ENCODE results near the gene TMEM184A.

Gene TMEM184A

GRCh38 chr7:1597066-1597760 lies 41.2 kb upstream of the TMEM184A start:
- H3K4me1 ChIP-seq (ENCODE audit: control insufficient read depth, insufficient read depth, low read length), result no peaks in the 10 kb centered on the region
- no peak overlapping the region for H3K9ac ChIP-seq (ENCODE audit: low read length in 2 of 2)
- H3K36me3 ChIP-seq (ENCODE audit: control insufficient read depth in 2 of 2, insufficient read depth in 2 of 2, low read length in 2 of 2), result no peaks in the 10 kb centered on the region
- no peak overlapping the region for H3K4me3 ChIP-seq (ENCODE audit: low read length in 2 of 2)
- no peak overlapping the region for H3K27ac ChIP-seq (ENCODE audit: low read length)
- H3K27me3 ChIP-seq (ENCODE audit: control insufficient read depth in 1 of 2, insufficient read depth in 2 of 2, low read length in 2 of 2), result peaks cover 21 to 33% of the 10 kb centered on the region in 2 donors
- H3K9me3 ChIP-seq (ENCODE audit: control insufficient read depth in 2 of 2, low read length in 2 of 2), result no peaks in the 10 kb centered on the region

- Histone ChIP-seq H3K36me3 (ENCODE audit: control insufficient read depth in 2 of 2, insufficient read depth in 2 of 2, low read length in 2 of 2) (no peaks in the 10 kb centered on the region), H3K4me3 (ENCODE audit: low read length in 2 of 2) (no peak overlapping the region), H3K4me1 (ENCODE audit: control insufficient read depth, insufficient read depth, low read length) (no peaks in the 10 kb centered on the region), H3K27ac (ENCODE audit: low read length) (no peak overlapping the region), H3K9me3 (ENCODE audit: control insufficient read depth in 2 of 2, low read length in 2 of 2) (no peaks in the 10 kb centered on the region), H3K9ac (ENCODE audit: low read length in 2 of 2) (no peak overlapping the region), H3K27me3 (ENCODE audit: control insufficient read depth in 1 of 2, insufficient read depth in 2 of 2, low read length in 2 of 2) (peaks cover 28 to 40% of the 10 kb centered on the region in 2 donors)
Observed at GRCh38 chr7:1596181-1597043, 40.4 kb upstream of the TMEM184A start.

DNA sequence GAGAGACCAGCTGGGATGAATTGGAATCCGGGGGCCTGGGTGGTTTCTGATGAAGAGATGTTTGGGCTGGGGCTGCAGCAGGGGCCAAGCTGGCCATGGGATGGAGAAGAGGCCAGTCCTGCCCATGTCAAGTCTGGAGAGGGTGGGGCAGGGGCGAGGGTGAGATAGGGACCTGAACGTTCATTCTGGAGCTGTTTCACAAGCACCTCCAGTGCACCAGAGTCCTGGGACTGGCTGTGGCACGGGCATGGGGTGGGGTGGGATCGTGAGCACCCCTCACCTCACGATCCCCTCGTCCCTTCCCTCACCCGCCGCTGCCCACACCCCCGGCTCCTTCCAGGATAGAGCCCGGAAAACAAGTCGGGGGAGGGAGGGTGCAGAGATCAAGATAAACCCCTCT lies 39.6 kb upstream of the TMEM184A start:
- Histone ChIP-seq H3K9ac (ENCODE audit: low read length in 2 of 2) (no peak overlapping the region), H3K27ac (ENCODE audit: low read length) (no peak overlapping the region), H3K4me1 (ENCODE audit: control insufficient read depth, insufficient read depth, low read length) (no peaks in the 10 kb centered on the region), H3K9me3 (ENCODE audit: control insufficient read depth in 2 of 2, low read length in 2 of 2) (no peaks in the 10 kb centered on the region), H3K27me3 (ENCODE audit: control insufficient read depth in 1 of 2, insufficient read depth in 2 of 2, low read length in 2 of 2) (peaks cover 28 to 42% of the 10 kb centered on the region in 2 donors), H3K36me3 (ENCODE audit: control insufficient read depth in 2 of 2, insufficient read depth in 2 of 2, low read length in 2 of 2) (no peaks in the 10 kb centered on the region), H3K4me3 (ENCODE audit: low read length in 2 of 2) (no peak overlapping the region)

GRCh38 chr7:1595027-1595426 lies 39.0 kb upstream of the TMEM184A start:
- Histone ChIP-seq H3K9me3 (ENCODE audit: control insufficient read depth in 2 of 2, low read length in 2 of 2) (no peaks in the 10 kb centered on the region), H3K27ac (ENCODE audit: low read length) (no peak overlapping the region), H3K27me3 (ENCODE audit: control insufficient read depth in 1 of 2, insufficient read depth in 2 of 2, low read length in 2 of 2) (peaks cover 28 to 42% of the 10 kb centered on the region in 2 donors), H3K4me1 (ENCODE audit: control insufficient read depth, insufficient read depth, low read length) (no peaks in the 10 kb centered on the region), H3K4me3 (ENCODE audit: low read length in 2 of 2) (no peak overlapping the region), H3K36me3 (ENCODE audit: control insufficient read depth in 2 of 2, insufficient read depth in 2 of 2, low read length in 2 of 2) (no peaks in the 10 kb centered on the region), H3K9ac (ENCODE audit: low read length in 2 of 2) (no peak overlapping the region)

GRCh38 chr7:1593904-1594421 lies 38.0 kb upstream of the TMEM184A start:
- Histone ChIP-seq H3K36me3 (ENCODE audit: control insufficient read depth in 2 of 2, insufficient read depth in 2 of 2, low read length in 2 of 2) (no peaks in the 10 kb centered on the region), H3K27me3 (ENCODE audit: control insufficient read depth in 1 of 2, insufficient read depth in 2 of 2, low read length in 2 of 2) (peaks cover 28 to 45% of the 10 kb centered on the region in 2 donors), H3K9ac (ENCODE audit: low read length in 2 of 2) (no peak overlapping the region), H3K9me3 (ENCODE audit: control insufficient read depth in 2 of 2, low read length in 2 of 2) (peaks cover 0 to 6% of the 10 kb centered on the region in 2 donors), H3K27ac (ENCODE audit: low read length) (no peak overlapping the region), H3K4me1 (ENCODE audit: control insufficient read depth, insufficient read depth, low read length) (no peaks in the 10 kb centered on the region), H3K4me3 (ENCODE audit: low read length in 2 of 2) (no peak overlapping the region)

DNA sequence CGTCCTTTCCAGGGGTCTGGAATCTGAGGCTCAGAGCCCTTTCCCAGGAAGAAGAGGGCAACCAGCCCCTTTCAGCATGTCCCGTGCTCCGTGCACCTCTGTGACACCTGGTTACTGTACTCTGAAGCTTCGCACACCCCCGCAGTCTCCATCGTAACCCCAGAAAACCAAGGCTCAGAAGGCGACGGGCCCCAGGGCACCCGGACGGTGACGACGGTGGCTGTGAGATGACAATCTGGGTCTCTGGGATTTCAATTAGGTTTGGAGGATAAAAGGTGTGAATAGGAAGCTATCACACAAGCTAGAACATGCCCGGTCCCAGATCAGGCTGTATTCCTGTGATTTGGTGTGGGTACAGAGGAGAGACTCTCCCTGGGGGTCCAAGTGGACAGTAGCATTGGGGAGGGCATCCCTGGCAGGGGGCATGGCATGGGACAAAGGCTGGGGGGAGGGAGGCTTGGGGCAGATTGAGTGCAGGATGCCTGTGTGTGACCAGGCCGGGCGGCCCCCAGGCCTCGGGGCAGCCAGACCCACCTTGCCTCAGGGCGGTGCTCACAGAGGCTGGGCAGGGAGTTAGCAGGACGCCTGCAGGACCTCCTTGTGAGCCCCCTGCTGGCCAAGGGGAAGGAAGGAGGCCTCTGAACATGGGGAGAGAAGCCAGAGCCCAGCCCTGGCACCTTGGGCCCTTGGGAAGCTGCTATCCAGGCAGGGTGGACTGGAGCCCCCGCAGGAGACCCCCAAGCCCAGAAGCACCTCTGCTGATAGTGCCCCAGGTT lies 37.3 kb upstream of the TMEM184A start:
- no peaks in the 10 kb centered on the region for H3K36me3 ChIP-seq (ENCODE audit: control insufficient read depth in 2 of 2, insufficient read depth in 2 of 2, low read length in 2 of 2)
- H3K27ac ChIP-seq (ENCODE audit: low read length), result no peak overlapping the region
- peaks cover 3 to 8% of the 10 kb centered on the region in 2 donors for H3K9me3 ChIP-seq (ENCODE audit: control insufficient read depth in 2 of 2, low read length in 2 of 2)
- no peaks in the 10 kb centered on the region for H3K4me1 ChIP-seq (ENCODE audit: control insufficient read depth, insufficient read depth, low read length)
- H3K4me3 ChIP-seq (ENCODE audit: low read length in 2 of 2), result no peak overlapping the region
- no peak overlapping the region for H3K9ac ChIP-seq (ENCODE audit: low read length in 2 of 2)
- H3K27me3 ChIP-seq (ENCODE audit: control insufficient read depth in 1 of 2, insufficient read depth in 2 of 2, low read length in 2 of 2), result peaks cover 28 to 45% of the 10 kb centered on the region in 2 donors

- H3K4me3 ChIP-seq (ENCODE audit: low read length in 2 of 2), result no peak overlapping the region
Observed at GRCh38 chr7:1592299-1592871, 36.4 kb upstream of the TMEM184A start.

DNA sequence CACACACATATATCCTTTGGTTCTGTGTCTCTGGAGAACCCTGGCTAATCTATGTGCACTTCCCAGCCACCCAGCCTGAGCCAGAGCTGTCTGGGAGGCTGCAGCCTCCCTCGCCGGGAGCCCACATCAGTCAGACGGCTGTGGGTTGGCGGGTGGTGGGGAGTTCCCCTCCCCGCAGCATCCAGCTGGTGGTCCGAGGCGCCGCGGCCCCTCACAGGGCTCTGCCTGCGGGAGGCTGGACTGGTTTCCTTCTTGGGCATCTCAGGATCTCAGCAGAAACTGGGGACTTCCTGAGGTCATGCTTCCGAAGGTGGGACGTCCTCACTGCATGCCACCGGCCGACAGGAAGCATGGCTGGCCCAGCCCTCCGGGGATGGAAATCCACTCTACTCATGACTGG lies 35.9 kb upstream of the TMEM184A start:
- Histone ChIP-seq H3K9me3 (ENCODE audit: control insufficient read depth in 2 of 2, low read length in 2 of 2) (peaks cover 3 to 8% of the 10 kb centered on the region in 2 donors), H3K4me1 (ENCODE audit: control insufficient read depth, insufficient read depth, low read length) (no peaks in the 10 kb centered on the region), H3K27ac (ENCODE audit: low read length) (no peak overlapping the region), H3K36me3 (ENCODE audit: control insufficient read depth in 2 of 2, insufficient read depth in 2 of 2, low read length in 2 of 2) (no peaks in the 10 kb centered on the region), H3K9ac (ENCODE audit: low read length in 2 of 2) (no peak overlapping the region), H3K27me3 (ENCODE audit: control insufficient read depth in 1 of 2, insufficient read depth in 2 of 2, low read length in 2 of 2) (peaks cover 28 to 44% of the 10 kb centered on the region in 2 donors), H3K4me3 (ENCODE audit: low read length in 2 of 2) (no peak overlapping the region)

More at GRCh38 chr7:1592299-1592871, 36.4 kb upstream of the TMEM184A start:
- peaks cover 28 to 47% of the 10 kb centered on the region in 2 donors for H3K27me3 ChIP-seq (ENCODE audit: control insufficient read depth in 1 of 2, insufficient read depth in 2 of 2, low read length in 2 of 2)
- H3K4me1 ChIP-seq (ENCODE audit: control insufficient read depth, insufficient read depth, low read length), result no peaks in the 10 kb centered on the region
- no peak overlapping the region for H3K27ac ChIP-seq (ENCODE audit: low read length)
- H3K36me3 ChIP-seq (ENCODE audit: control insufficient read depth in 2 of 2, insufficient read depth in 2 of 2, low read length in 2 of 2), result no peaks in the 10 kb centered on the region
- peaks cover 3 to 8% of the 10 kb centered on the region in 2 donors for H3K9me3 ChIP-seq (ENCODE audit: control insufficient read depth in 2 of 2, low read length in 2 of 2)
- H3K9ac ChIP-seq (ENCODE audit: low read length in 2 of 2), result no peak overlapping the region

DNA sequence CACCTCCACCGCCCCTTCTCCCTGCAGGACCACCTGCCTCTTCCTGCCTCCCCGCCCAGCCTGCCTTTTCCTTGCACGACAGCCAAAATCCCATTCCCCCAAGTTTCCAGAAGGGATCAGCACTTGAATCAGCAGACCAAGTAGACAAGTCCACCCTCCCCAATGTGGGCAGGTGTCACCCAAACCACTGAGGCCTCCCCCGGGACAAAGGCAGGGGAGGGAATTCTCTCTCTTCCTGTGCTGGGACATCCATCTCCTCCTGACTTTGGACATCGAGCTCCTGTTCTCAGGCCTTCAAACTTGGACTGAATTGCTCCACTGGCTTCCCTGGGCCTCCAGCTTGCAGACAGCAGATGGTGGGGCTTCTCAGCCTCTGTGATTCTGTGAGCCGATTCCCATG lies 35.4 kb upstream of the TMEM184A start:
- Histone ChIP-seq H3K4me3 (ENCODE audit: low read length in 2 of 2) (no peak overlapping the region), H3K27ac (ENCODE audit: low read length) (no peak overlapping the region), H3K36me3 (ENCODE audit: control insufficient read depth in 2 of 2, insufficient read depth in 2 of 2, low read length in 2 of 2) (no peaks in the 10 kb centered on the region), H3K27me3 (ENCODE audit: control insufficient read depth in 1 of 2, insufficient read depth in 2 of 2, low read length in 2 of 2) (peaks cover 25 to 39% of the 10 kb centered on the region in 2 donors), H3K9me3 (ENCODE audit: control insufficient read depth in 2 of 2, low read length in 2 of 2) (peaks cover 3 to 8% of the 10 kb centered on the region in 2 donors), H3K4me1 (ENCODE audit: control insufficient read depth, insufficient read depth, low read length) (no peaks in the 10 kb centered on the region), H3K9ac (ENCODE audit: low read length in 2 of 2) (no peak overlapping the region)

- no peaks in the 10 kb centered on the region for H3K36me3 ChIP-seq (ENCODE audit: control insufficient read depth in 2 of 2, insufficient read depth in 2 of 2, low read length in 2 of 2)
- no peak overlapping the region for H3K9ac ChIP-seq (ENCODE audit: low read length in 2 of 2)
- H3K27ac ChIP-seq (ENCODE audit: low read length), result no peak overlapping the region
- H3K4me3 ChIP-seq (ENCODE audit: low read length in 2 of 2), result no peak overlapping the region
- H3K4me1 ChIP-seq (ENCODE audit: control insufficient read depth, insufficient read depth, low read length), result no peaks in the 10 kb centered on the region
- peaks cover 20 to 38% of the 10 kb centered on the region in 2 donors for H3K27me3 ChIP-seq (ENCODE audit: control insufficient read depth in 1 of 2, insufficient read depth in 2 of 2, low read length in 2 of 2)
- peaks cover 3 to 8% of the 10 kb centered on the region in 2 donors for H3K9me3 ChIP-seq (ENCODE audit: control insufficient read depth in 2 of 2, low read length in 2 of 2)
Observed at GRCh38 chr7:1590887-1591286, 34.9 kb upstream of the TMEM184A start.

Data from stomach smooth muscle (tissue), 2 donors.